Right lobe of liver (tissue), 6 donors: ENCODE data around the gene VSTM2L. TPM values are rescaled to one million over a fixed set of nuclear protein-coding genes. Genes with fewer than 3 reads are reported as not detected.
A peak's percentile ranks its signal among the peaks of the same experiment; 100 is the strongest.

Experiments
- ATAC-seq, 4 donors: fragments of 200-7000 bp; cut with Tn5 transposase; one replicate each; pipeline ENCODE4 v1.9.1; 2020; ENCODE audit warnings: mild to moderate bottlenecking in 4 of 4, moderate library complexity in 4 of 4
- DNase-seq, 3 donors: peaks; one replicate each; pipeline ENCODE4 v3.0.0-alpha.2; 2020
- H3K27ac ChIP-seq, 3 donors: fragments of 200-600 bp; one replicate each; pipeline ENCODE4 v1.8.0; 2022
- H3K27me3 ChIP-seq, 2 donors: fragments of 200-600 bp; one replicate each; pipeline ENCODE4 v1.8.0; 2022
- H3K36me3 ChIP-seq, 4 donors: fragments of 200-600 bp; sonication (generic) in 1 of 4; one replicate each; pipeline versions ENCODE4 v1.5.1 to v1.8.0; 2017 to 2022; ENCODE audit warnings: control low read depth in 1 of 4
- H3K4me1 ChIP-seq, 4 donors: fragments of 200-600 bp; sonication (generic) in 1 of 4; one replicate each; pipeline versions ENCODE4 v1.5.1 to v1.8.0; 2017 to 2022; ENCODE audit warnings: control low read depth in 1 of 4
- H3K4me3 ChIP-seq, 3 donors: fragments of 200-600 bp; one replicate each; pipeline ENCODE4 v1.8.0; 2022
- H3K9me3 ChIP-seq, 4 donors: fragments of 200-600 bp; sonication (generic) in 1 of 4; one replicate each; pipeline versions ENCODE4 v1.5.1 to v1.8.0; 2017 to 2022; ENCODE audit warnings: control low read depth in 1 of 4
- CTCF ChIP-seq, 4 donors: fragments of 200-600 bp in 3 of 4; fragments of 450-650 bp in 1 of 4; IDR thresholded peaks; one replicate each; pipeline versions ENCODE4 v1.5.1 to v1.8.0; 2016 to 2022; ENCODE audit warnings: antibody characterized with exemption in 4 of 4, mild to moderate bottlenecking in 2 of 4
- POLR2A ChIP-seq: fragments of 450-650 bp; IDR thresholded peaks from one replicate; pipeline ENCODE4 v1.6.1; 2017; ENCODE audit warnings: antibody characterized with exemption, mild to moderate bottlenecking
- WGBS: methylation state at CpG from one replicate; pipeline ENCODE4 v1.1.6; 2018; ENCODE audit warnings: low coverage, low lambda C conversion rate; ENCODE audit not compliant: insufficient coverage; ENCODE audit errors: missing lambda C conversion rate; 5-methylcytosine and 5-hydroxymethylcytosine counted together
- intact Hi-C, 2 donors: fragments of 100-400 bp; cut with DNase I; formaldehyde crosslinking; loops; one replicate each; pipeline versions ENCODE4 v1.11.2 to v1.14.1; 2022
- total RNA-seq, 6 experiments: library from RNA; depleted of rRNA in 2 of 6; stranded (reverse); fragments of >200 nt in 2 of 6; fragmentation: NEBNext Ultra II Directional in 3 of 6; extraction: Animal tissue kit (Norgen Biotek cat#: 25700) in 3 of 6; gene quantifications; one replicate each; pipeline versions ENCODE4 v1.1.0 to v1.2.4, GENCODE V29; 2016 to 2023
- donor health status: DM: no; HTN: yes; CAD: no.
- donor health status: DM: no; HTN: no; CAD: no.
- donor health status: DM: no; HTN: no; CAD: no.
- donor health status: DM: no; HTN: yes; CAD: no.
- donor health status: DM: no; HTN: yes; CAD: no.

VSTM2L gene
- total RNA-seq, 6 experiments from 2014 or later, result 0.56 to 10.7 (median 1.8) TPM

- Histone ChIP-seq H3K36me3 (peaks cover 0 to 15% (median 0%) of the 10 kb centered on the region in 4 donors), H3K27me3 (no peaks in the 10 kb centered on the region), H3K27ac (no peak overlapping the region), H3K9me3 (no peaks in the 10 kb centered on the region), H3K4me3 (no peak overlapping the region), H3K4me1 (no peaks in the 10 kb centered on the region)
- WGBS, result 80% methylated on average over 1 of the region's 7 CpGs
- ATAC-seq (peak in 1 of 4 donors; percentile 18), DNase-seq (no peak)
- intact Hi-C loops, result no loop called here
- TF ChIP-seq POLR2A (no peak), CTCF (IDR thresholded peaks at IDR 0.05) (no peak)
These were observed 26.1 kb upstream of the VSTM2L start for GRCh38 chr20:37876863-37877262.

DNA sequence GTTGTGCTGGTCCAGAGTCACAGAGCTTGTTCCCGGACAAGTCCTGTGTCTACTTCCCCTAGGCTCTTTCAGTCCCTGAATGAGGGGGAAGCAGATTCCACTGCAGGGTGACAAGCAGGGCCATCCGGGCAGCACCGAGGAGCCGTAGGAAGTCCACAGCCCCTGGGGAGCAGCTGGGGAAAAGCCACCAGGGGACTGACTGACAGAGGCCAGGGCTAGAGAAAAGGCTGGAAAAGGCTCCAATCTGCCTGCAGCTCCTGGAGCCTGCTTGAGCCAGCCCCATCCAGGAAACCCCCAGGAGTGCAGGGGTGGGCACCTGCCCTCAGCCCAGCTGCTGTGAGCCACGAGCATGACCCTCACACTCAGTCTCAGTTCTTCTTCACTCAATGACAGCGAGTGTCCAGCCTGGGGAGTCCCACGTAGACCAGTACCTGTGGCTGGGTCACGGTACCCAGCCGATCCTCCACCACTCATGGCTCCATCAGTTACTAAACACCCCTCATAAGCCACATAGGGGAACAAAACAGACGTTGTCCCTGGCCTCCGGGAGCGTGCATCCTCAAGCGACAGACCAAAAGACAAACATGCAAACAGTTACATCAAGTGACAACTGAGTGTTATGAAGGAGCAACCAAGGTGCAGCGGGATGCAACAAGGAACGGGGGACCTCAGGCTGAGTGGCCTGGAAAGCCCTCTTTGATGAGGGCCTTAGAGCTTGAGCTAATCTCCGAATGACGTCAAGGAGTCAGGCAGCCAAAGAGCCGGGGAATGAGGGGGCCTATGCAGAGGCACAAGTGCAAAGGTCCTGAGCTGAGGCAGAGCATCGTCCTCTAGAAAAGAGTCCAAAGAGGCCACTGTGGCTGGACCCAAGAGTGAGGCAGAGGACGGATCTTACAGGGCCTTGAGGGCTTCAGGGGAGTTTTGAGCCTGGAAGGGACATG lies 24.8 kb upstream of the VSTM2L start:
- Histone ChIP-seq H3K27ac (no peak overlapping the region), H3K4me1 (no peaks in the 10 kb centered on the region), H3K9me3 (no peaks in the 10 kb centered on the region), H3K27me3 (no peaks in the 10 kb centered on the region), H3K36me3 (peaks cover 0 to 10% (median 0%) of the 10 kb centered on the region in 4 donors), H3K4me3 (no peak overlapping the region)
- ATAC-seq (no peak), DNase-seq (no peak)
- no peak for TF ChIP-seq CTCF (IDR thresholded peaks at IDR 0.05)
- no peak for TF ChIP-seq POLR2A
- intact Hi-C loops, result no loop called here
- WGBS, result 69% methylated on average over 6 of the region's 20 CpGs

- H3K27ac ChIP-seq, result no peak overlapping the region
- DNase-seq (no peak), ATAC-seq (no peak)
- peaks cover 0 to 3% (median 0%) of the 10 kb centered on the region in 4 donors for H3K36me3 ChIP-seq
- no peaks in the 10 kb centered on the region for H3K27me3 ChIP-seq
- 76% methylated on average over 5 of the region's 12 CpGs for WGBS
- intact Hi-C loops, result no loop called here
- no peaks in the 10 kb centered on the region for H3K4me1 ChIP-seq
- no peaks in the 10 kb centered on the region for H3K9me3 ChIP-seq
- H3K4me3 ChIP-seq, result no peak overlapping the region
- TF ChIP-seq CTCF (IDR thresholded peaks at IDR 0.05) (no peak), POLR2A (no peak)
These were observed 23.9 kb upstream of the VSTM2L start for GRCh38 chr20:37878835-37879599.

DNA sequence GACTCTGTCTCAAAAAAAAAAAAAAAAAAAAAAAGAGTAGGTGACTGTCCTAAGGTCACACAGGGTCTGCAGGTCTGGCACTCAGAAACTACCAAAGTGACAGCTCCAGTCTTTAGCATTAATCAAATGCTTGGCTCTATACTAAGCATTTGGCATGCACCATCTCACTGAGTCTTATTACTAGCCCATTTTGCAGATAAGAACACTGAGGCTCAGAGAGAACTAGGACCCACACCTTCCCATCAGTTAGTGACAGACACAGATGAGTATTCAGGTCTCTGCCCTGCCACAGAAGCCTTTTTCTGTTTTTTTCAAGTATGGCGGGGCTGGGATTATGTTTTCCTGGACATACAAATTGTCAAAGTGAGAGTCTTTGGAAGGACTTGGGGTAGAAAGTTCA lies 23.1 kb upstream of the VSTM2L start:
- no peak for ATAC-seq
- WGBS, result 100% methylated on average over 1 of the region's 1 CpG

More for the DNA sequence above, 23.1 kb upstream of the VSTM2L start:
- intact Hi-C loops, result no loop called here
- Histone ChIP-seq H3K9me3 (no peaks in the 10 kb centered on the region), H3K27ac (no peak overlapping the region), H3K4me1 (no peaks in the 10 kb centered on the region), H3K36me3 (no peaks in the 10 kb centered on the region), H3K27me3 (no peaks in the 10 kb centered on the region), H3K4me3 (no peak overlapping the region)
- TF ChIP-seq CTCF (IDR thresholded peaks at IDR 0.05), result no peak
- no peak for TF ChIP-seq POLR2A
- DNase-seq, result no peak
